Measurements from ENCODE around the gene REXO5. TPM values are rescaled to one million over a fixed set of nuclear protein-coding genes. Genes with fewer than 3 reads are reported as not detected.

The REXO5 gene
- total RNA-seq, 2 experiments from 2014 or later = 26.5 to 38.9 TPM

- Histone ChIP-seq H3K36me3 (ENCODE audit: insufficient read depth, low read length) (0 out of 2 replicates have a peak, but pooled peaks cover 7% of the 10 kb centered on the region), H3K79me2 (ENCODE audit: insufficient read depth, low read depth, low read length) (no peaks in the 10 kb centered on the region; the same call in 1 of the 2 replicates), H3K4me1 (ENCODE audit: insufficient read depth, low read length, poor library complexity, severe bottlenecking) (peaks cover 13% of the 10 kb centered on the region), H3K4me2 (ENCODE audit: low read length) (no peak overlapping the region), H3K9me3 (ENCODE audit: low read length) (no peaks in the 10 kb centered on the region), H4K20me1 (ENCODE audit: insufficient read depth, low read length) (no peaks in the 10 kb centered on the region), H3K27ac (ENCODE audit: low read depth, low read length, poor library complexity, severe bottlenecking) (no peak overlapping the region), H3K9me2 (ENCODE audit: insufficient read depth, low read length) (no peaks in the 10 kb centered on the region), H2AFZ (ENCODE audit: low read length) (no peak overlapping the region), H3K4me3 (ENCODE audit: low read depth, low read length, poor library complexity, severe bottlenecking) (no peak overlapping the region)
- intact Hi-C loops (cut with micrococcal nuclease; ENCODE audit: unreplicated experiment) = no loop called here
- DNase-seq (ENCODE audit: low spot score) = no peak
- ChIA-PET POLR2A (interaction anchor here (0.7 to 1.3 kb wide), 2 partner anchors 19 to 120 kb away, joined by 3 to 5 read pairs; no protein-coding TSS in a partner anchor), CTCF (ENCODE audit: unreplicated experiment) (no interaction called here)
- BruUV-seq (replicated peaks) = no TSS peak
- no peak for TF ChIP-seq CTCF (conservative IDR thresholded peaks at IDR 0.05; ENCODE audit: low read length)
- no peak for TF ChIP-seq EZH2phosphoT487 (IDR thresholded peaks at IDR 0.05; ENCODE audit: borderline replicate concordance, low read depth, low read length)
Measured at GRCh38 chr16:20879175-20880040, 73.1 kb downstream of the REXO5 start.

- H3K36me3 ChIP-seq (ENCODE audit: insufficient read depth, low read length) = 0 out of 2 replicates have a peak, but pooled peaks cover 7% of the 10 kb centered on the region
- no peaks in the 10 kb centered on the region for H3K9me3 ChIP-seq (ENCODE audit: low read length)
- H3K9me2 ChIP-seq (ENCODE audit: insufficient read depth, low read length) = no peaks in the 10 kb centered on the region
- TF ChIP-seq CTCF (conservative IDR thresholded peaks at IDR 0.05; ENCODE audit: low read length) = no peak
- TF ChIP-seq EZH2phosphoT487 (IDR thresholded peaks at IDR 0.05; ENCODE audit: borderline replicate concordance, low read depth, low read length) = no peak
- H3K4me1 ChIP-seq (ENCODE audit: insufficient read depth, low read length, poor library complexity, severe bottlenecking) = no peaks in the 10 kb centered on the region
- H3K79me2 ChIP-seq (ENCODE audit: insufficient read depth, low read depth, low read length) = no peaks in the 10 kb centered on the region; the same call in 1 of the 2 replicates
- H2AFZ ChIP-seq (ENCODE audit: low read length) = no peak overlapping the region
- ChIA-PET POLR2A (no interaction called here), CTCF (ENCODE audit: unreplicated experiment) (no interaction called here)
- intact Hi-C loops (cut with micrococcal nuclease; ENCODE audit: unreplicated experiment) = no loop called here
- H3K4me2 ChIP-seq (ENCODE audit: low read length) = no peak overlapping the region
- H3K27ac ChIP-seq (ENCODE audit: low read depth, low read length, poor library complexity, severe bottlenecking) = no peak overlapping the region
- no peak overlapping the region for H3K4me3 ChIP-seq (ENCODE audit: low read depth, low read length, poor library complexity, severe bottlenecking)
- H4K20me1 ChIP-seq (ENCODE audit: insufficient read depth, low read length) = no peaks in the 10 kb centered on the region
- no peak for DNase-seq (ENCODE audit: low spot score)
- no TSS peak for BruUV-seq (replicated peaks)
Measured at GRCh38 chr16:20880867-20881502, 74.7 kb downstream of the REXO5 start.
